Activated T-helper 17 cell treated with anti-CD3 and anti-CD28 coated beads, Interleukin-2, amount 50 U/mL, for 72 hours (primary cell): ENCODE measurements around the gene OPALIN. TPM values are rescaled to one million over a fixed set of nuclear protein-coding genes. Genes with fewer than 3 reads are reported as not detected.

Source experiments
- ATAC-seq: fragments of 150-1000 bp; cut with Tn5 transposase; replicated peaks from 2 replicates; pipeline ENCODE4 v1.10.0; 2021; ENCODE audit warnings: mild to moderate bottlenecking, moderate library complexity
- H3K27ac Mint-ChIP-seq: one replicate; pipeline ENCODE4 v1.8.0; 2022; ENCODE audit warnings: mixed read lengths
- H3K27me3 Mint-ChIP-seq: one replicate; pipeline ENCODE4 v1.8.0; 2022; ENCODE audit warnings: mixed read lengths
- H3K36me3 Mint-ChIP-seq: one replicate; pipeline ENCODE4 v1.8.0; 2022; ENCODE audit warnings: low read depth, mild to moderate bottlenecking, mixed read lengths
- H3K4me1 Mint-ChIP-seq: one replicate; pipeline ENCODE4 v1.8.0; 2022; ENCODE audit warnings: mixed read lengths
- H3K4me3 Mint-ChIP-seq: one replicate; pipeline ENCODE4 v1.8.0; 2022; ENCODE audit warnings: mild to moderate bottlenecking, mixed read lengths
- H3K9me3 Mint-ChIP-seq: one replicate; pipeline ENCODE4 v1.8.0; 2022; ENCODE audit warnings: mixed read lengths
- total RNA-seq, 2 donors: library from RNA; stranded (reverse); gene quantifications; one replicate each; pipeline ENCODE4 v1.2.3, GENCODE V29; 2022

The OPALIN gene
- total RNA-seq, 2 donors from 2014 or later: not detected

DNA sequence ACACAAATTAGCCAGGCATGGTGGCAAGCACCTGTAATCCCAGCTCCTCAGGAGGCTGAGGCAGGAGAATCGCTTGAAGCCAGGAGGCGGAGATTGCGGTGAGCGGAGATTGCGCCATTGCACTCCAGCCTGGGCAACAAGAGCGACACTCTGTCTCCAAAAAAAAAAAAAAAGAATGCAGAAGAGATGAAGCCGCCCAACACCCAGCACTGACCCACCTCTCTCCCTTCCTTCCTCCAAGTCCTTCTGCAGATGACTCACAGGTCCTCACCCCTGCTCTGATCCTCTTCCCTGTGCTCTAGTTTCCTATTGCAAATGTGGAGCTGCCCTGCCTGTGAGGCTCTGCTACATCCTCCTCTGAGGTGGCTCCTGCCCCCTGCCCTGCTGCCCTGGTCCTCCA, 22.0 kb upstream of the OPALIN start:
- Mint-ChIP-seq H3K36me3 (no peaks in the 10 kb centered on the region), H3K4me1 (peaks cover under 1% of the 10 kb centered on the region), H3K4me3 (no peak overlapping the region), H3K9me3 (no peaks in the 10 kb centered on the region), H3K27ac (no peak overlapping the region), H3K27me3 (peaks cover 20% of the 10 kb centered on the region)
- ATAC-seq: no peak

- Mint-ChIP-seq H3K4me3 (no peak overlapping the region), H3K36me3 (no peaks in the 10 kb centered on the region), H3K4me1 (peaks cover 6% of the 10 kb centered on the region), H3K9me3 (no peaks in the 10 kb centered on the region), H3K27me3 (peaks cover 20% of the 10 kb centered on the region), H3K27ac (no peak overlapping the region)
- ATAC-seq: no peak
These were observed 21.0 kb upstream of the OPALIN start for GRCh38 chr10:96379758-96380157.

DNA sequence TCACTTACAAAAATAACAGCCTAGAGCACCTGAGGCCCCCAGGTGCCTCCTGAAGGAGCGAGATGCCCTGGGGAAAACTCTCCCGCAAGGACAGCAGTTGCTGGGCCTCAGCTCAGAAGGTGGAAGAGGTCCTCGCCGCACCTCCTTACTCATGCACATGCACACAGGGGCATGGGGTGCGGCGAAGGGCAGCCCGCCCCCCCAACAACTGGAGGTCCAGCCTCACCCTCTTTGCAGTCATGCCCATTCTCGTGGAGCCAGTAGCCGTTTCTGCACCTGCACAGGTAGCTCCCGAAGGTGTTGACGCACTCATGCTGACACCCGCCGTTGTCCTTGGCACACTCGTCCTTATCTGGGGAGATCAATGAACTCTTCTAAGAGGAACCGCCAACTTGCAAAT, 19.9 kb upstream of the OPALIN start:
- H3K36me3 Mint-ChIP-seq: no peaks in the 10 kb centered on the region
- no peak for ATAC-seq
- H3K27me3 Mint-ChIP-seq: peaks cover 26% of the 10 kb centered on the region
- H3K4me1 Mint-ChIP-seq: peaks cover 11% of the 10 kb centered on the region
- H3K4me3 Mint-ChIP-seq: no peak overlapping the region
- H3K27ac Mint-ChIP-seq: no peak overlapping the region
- H3K9me3 Mint-ChIP-seq: no peaks in the 10 kb centered on the region

GRCh38 chr10:96377816-96378294, 19.1 kb upstream of the OPALIN start:
- Mint-ChIP-seq H3K9me3 (no peaks in the 10 kb centered on the region), H3K36me3 (no peaks in the 10 kb centered on the region), H3K4me1 (peaks cover 11% of the 10 kb centered on the region), H3K27me3 (peaks cover 29% of the 10 kb centered on the region), H3K4me3 (no peak overlapping the region), H3K27ac (no peak overlapping the region)
- ATAC-seq: no peak

DNA sequence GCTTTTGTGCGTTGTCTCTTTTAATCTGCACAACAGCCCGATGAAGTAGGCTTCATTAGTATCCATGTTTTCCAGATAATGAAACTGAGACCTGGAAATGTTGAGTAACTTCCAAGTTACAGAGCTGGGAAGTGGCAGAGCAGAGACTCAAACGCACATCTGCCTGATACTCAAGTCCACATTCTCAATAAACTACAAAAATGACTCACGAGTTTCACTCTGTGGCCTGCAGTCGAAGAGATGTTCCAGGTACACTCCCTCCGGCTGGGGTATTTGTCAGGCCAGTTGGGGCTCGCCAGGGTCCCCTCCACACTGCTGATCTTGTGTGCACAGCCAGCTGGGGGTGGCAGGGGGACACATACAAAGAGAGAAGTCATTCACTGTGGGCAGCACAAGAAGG, 17.7 kb upstream of the OPALIN start:
- Mint-ChIP-seq H3K9me3 (no peaks in the 10 kb centered on the region), H3K27me3 (peaks cover 25% of the 10 kb centered on the region), H3K36me3 (no peaks in the 10 kb centered on the region), H3K4me3 (no peak overlapping the region), H3K27ac (no peak overlapping the region), H3K4me1 (peaks cover 11% of the 10 kb centered on the region)
- ATAC-seq: peak; percentile 41

DNA sequence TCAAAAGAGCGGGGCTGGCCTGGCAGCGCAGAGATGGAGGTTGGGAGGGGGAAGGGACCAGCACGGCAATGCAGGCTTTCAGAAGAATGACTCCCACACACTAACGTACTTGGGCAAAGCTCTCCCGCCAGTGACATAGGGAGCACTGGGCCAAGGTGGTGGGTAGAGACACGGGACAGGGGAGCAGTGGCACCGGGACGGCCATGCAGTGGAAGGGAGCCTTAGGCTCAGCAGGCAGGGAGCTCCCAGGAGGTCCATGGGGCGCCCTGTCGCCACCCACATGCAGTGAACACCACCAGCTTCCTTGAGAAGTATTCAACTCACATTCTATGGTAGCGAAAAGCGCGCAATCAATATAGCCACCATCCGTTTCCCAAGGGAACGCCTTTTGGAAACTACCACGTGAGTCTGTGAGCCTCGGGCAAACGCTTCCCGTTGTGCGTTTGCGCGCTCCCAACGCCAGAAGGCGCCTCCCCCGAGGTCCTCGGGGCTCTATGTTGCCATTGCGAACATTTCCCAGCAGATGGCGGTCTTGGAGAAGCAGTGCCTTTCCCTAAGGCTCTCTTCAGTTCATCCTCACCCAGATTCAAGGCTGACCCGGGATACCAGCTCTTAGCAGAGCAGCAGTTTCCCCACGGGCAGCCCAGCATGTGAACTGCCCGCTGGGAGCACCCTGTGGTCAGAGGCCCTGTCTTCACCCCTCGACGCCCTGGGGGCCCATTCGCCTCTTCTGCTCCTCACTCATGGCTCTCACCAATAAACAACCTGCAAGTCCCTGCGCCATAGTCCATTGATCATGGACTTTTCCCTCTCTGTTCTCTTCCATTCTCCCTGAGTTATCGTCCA, 16.4 kb upstream of the OPALIN start:
- H3K27ac Mint-ChIP-seq: peak overlapping the region; percentile 63
- ATAC-seq: peak; percentile 84
- H3K4me1 Mint-ChIP-seq: peaks cover 11% of the 10 kb centered on the region
- no peaks in the 10 kb centered on the region for H3K36me3 Mint-ChIP-seq
- H3K4me3 Mint-ChIP-seq: peak overlapping the region; percentile 75
- H3K9me3 Mint-ChIP-seq: no peaks in the 10 kb centered on the region
- peaks cover 21% of the 10 kb centered on the region for H3K27me3 Mint-ChIP-seq

DNA sequence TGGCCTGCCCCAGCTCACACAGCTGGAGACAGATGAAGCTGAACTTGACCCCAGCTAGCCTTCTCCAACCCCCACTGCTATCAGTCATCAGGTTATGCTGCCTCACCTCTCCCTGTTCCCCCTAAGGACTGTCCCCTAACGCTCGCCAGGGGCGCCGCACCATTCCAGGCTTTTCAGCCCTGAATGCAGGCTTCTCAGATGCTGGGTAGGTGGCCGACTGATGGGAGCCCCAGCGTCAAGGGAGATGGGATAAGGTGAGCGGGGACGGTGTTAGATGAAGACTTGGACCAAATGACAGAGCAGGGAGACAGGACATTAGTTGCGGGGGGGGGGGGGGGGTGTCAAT, 15.8 kb upstream of the OPALIN start:
- Mint-ChIP-seq H3K36me3 (no peaks in the 10 kb centered on the region), H3K4me3 (peak overlapping the region; percentile 75), H3K9me3 (no peaks in the 10 kb centered on the region), H3K27ac (no peak overlapping the region), H3K4me1 (peaks cover 11% of the 10 kb centered on the region), H3K27me3 (peaks cover 21% of the 10 kb centered on the region)
- ATAC-seq: no peak

DNA sequence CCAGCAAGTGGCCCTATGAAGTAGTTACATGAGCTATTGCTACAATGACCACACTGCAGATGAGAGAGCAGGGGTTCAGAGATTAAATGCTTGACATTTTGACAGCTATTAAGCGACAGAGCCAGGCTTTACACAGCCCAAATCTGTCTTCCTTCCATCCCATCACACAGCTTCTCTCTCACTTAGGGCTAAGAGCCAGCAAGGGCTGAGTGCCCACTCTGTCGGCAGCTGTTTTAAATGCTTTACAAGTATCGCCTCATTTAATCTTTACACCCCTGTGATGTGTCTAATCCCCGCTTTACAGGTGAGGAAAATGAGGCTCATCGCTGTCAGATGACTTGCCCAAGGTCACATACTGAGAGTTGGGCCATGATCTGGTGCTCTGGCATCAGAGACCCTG, 15.2 kb upstream of the OPALIN start:
- H3K27me3 Mint-ChIP-seq: peaks cover 17% of the 10 kb centered on the region
- H3K4me3 Mint-ChIP-seq: peak overlapping the region; percentile 75
- no peaks in the 10 kb centered on the region for H3K9me3 Mint-ChIP-seq
- no peak for ATAC-seq
- no peak overlapping the region for H3K27ac Mint-ChIP-seq
- H3K4me1 Mint-ChIP-seq: peaks cover 11% of the 10 kb centered on the region
- no peaks in the 10 kb centered on the region for H3K36me3 Mint-ChIP-seq

DNA sequence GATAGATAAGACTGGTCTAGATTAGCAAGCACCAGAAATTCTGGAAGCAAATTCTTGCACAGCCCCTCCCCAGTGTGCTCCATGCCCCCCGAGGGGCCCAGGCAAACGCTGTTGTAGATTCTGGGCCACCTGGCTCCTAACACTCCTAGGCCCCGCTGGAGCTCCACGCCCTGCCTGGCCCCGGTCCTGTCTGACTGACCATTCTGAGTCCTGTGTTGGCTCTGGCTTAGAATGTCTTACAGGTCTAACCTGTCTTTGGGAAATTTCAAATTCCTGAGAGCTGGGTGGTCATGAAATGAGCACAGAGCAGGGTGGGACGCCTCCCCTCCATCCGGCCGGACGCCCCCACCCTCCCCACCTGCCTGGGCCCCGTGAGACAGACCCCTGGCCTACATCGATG, 12.6 kb upstream of the OPALIN start:
- H3K27ac Mint-ChIP-seq: no peak overlapping the region
- no peak overlapping the region for H3K4me3 Mint-ChIP-seq
- no peak for ATAC-seq
- peaks cover 11% of the 10 kb centered on the region for H3K27me3 Mint-ChIP-seq
- no peaks in the 10 kb centered on the region for H3K9me3 Mint-ChIP-seq
- peaks cover 11% of the 10 kb centered on the region for H3K4me1 Mint-ChIP-seq
- H3K36me3 Mint-ChIP-seq: no peaks in the 10 kb centered on the region

GRCh38 chr10:96370584-96371157, 11.9 kb upstream of the OPALIN start:
- no peak overlapping the region for H3K4me3 Mint-ChIP-seq
- ATAC-seq: peak; percentile 40

DNA sequence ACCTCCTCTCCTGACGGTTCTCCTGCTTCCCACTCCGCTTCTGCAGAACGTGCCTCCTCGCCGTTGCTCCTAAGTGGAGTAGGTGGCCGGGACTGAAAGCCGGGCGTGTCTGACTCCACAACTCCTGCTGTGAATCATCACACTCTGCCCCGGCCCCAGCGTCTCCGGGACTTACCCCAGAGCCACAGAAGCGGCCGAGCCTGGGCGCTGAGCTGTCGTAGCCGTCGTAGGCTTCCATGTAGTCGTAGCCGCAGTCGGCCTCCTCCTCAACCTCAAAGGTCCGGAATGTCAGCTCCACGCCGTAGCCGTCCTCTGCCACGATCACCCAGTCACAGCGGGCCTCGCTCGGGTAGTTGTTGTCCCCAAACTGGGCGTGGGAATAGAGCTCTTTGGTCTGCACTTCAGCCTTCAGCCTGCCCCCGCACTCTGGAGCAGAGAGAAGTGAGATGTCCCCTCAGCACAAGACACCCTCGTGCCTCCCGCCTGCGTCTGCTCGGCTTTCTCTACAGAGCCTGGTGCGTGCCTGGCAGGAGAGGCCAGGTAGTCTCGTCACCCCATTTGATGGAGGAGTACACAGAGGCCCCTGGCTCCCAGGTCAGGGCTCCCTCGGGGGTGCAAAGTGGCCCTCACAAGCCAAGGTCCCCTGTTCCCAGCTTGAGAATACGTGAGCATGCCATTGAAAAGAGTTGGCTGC, 11.2 kb upstream of the OPALIN start:
- no peak for ATAC-seq
- no peaks in the 10 kb centered on the region for H3K36me3 Mint-ChIP-seq
- peaks cover 4% of the 10 kb centered on the region for H3K4me1 Mint-ChIP-seq
- no peaks in the 10 kb centered on the region for H3K9me3 Mint-ChIP-seq
- H3K27ac Mint-ChIP-seq: no peak overlapping the region
- no peak overlapping the region for H3K4me3 Mint-ChIP-seq
- H3K27me3 Mint-ChIP-seq: peaks cover 11% of the 10 kb centered on the region

More at GRCh38 chr10:96370584-96371157, 11.9 kb upstream of the OPALIN start:
- peaks cover 11% of the 10 kb centered on the region for H3K27me3 Mint-ChIP-seq
- peaks cover 9% of the 10 kb centered on the region for H3K4me1 Mint-ChIP-seq
- H3K27ac Mint-ChIP-seq: no peak overlapping the region
- H3K36me3 Mint-ChIP-seq: no peaks in the 10 kb centered on the region
- no peaks in the 10 kb centered on the region for H3K9me3 Mint-ChIP-seq

DNA sequence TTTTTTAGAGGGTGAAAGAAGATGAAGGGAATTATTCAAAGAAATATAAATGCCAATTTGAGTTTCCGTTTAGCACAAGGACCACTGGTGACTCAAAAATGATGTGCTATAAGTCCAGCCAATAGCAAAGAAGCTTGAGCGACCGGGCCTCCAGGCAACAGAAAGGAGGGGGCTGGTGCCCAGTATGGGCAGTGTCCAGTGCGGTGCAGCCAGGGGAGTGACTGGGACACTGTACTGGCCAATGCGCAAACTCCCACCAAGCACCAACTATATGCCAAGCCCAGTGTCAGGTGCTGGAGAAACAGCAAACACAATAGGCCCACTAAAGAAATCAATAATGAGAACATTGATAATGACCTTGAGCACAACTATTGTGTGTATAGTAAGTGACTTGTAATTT, 10.2 kb upstream of the OPALIN start:
- Mint-ChIP-seq H3K36me3 (no peaks in the 10 kb centered on the region), H3K4me3 (no peak overlapping the region), H3K4me1 (no peaks in the 10 kb centered on the region), H3K27me3 (peaks cover 4% of the 10 kb centered on the region), H3K9me3 (no peaks in the 10 kb centered on the region), H3K27ac (no peak overlapping the region)
- no peak for ATAC-seq

DNA sequence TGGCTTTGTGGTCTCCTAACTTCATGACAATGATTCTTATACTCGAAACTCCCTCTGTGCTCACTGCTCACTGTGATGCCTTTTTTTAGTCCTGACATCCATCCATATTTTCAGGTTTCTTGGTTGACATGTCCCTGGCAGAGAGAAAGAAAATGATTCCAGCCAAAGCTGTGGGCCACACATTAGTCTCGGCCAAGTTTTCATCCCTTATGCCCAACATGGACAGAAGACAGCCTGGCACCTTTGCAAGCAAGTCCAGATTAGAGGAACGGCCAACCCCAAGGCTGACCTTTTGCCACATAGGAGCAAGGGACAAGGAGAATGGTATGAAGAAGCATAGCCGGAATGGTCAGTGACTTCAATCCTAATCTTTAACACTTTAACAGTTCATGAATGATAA, 8.7 kb upstream of the OPALIN start:
- Mint-ChIP-seq H3K4me1 (no peaks in the 10 kb centered on the region), H3K9me3 (no peaks in the 10 kb centered on the region)
- ATAC-seq: no peak

GRCh38 chr10:96366508-96366907, 7.7 kb upstream of the OPALIN start:
- Mint-ChIP-seq H3K9me3 (no peaks in the 10 kb centered on the region), H3K27me3 (no peaks in the 10 kb centered on the region)
- ATAC-seq: no peak

More for the DNA sequence above, 8.7 kb upstream of the OPALIN start:
- Mint-ChIP-seq H3K27ac (no peak overlapping the region), H3K4me3 (no peak overlapping the region), H3K36me3 (no peaks in the 10 kb centered on the region), H3K27me3 (no peaks in the 10 kb centered on the region)

DNA sequence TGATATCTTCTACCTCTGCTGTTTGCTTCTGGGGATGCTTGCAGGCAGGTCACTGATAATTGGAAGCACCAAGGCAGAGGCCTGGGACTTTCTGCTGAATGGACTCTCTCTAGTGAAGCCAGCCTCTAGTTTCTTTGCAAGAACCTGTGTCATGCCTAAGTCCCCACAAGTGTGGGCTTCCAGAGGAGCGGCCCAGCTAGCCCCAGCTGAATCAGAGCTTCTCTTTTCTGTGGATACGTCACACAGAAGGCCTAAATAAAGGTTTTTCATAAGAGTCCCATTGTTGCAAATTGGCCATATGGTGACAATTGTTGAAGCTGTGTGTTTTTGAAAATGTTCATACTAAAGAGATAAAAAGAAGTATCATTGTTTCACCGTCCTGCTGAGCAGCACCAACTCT, 6.8 kb upstream of the OPALIN start:
- no peak overlapping the region for H3K27ac Mint-ChIP-seq
- no peak overlapping the region for H3K4me3 Mint-ChIP-seq
- no peaks in the 10 kb centered on the region for H3K9me3 Mint-ChIP-seq
- no peaks in the 10 kb centered on the region for H3K36me3 Mint-ChIP-seq
- H3K27me3 Mint-ChIP-seq: no peaks in the 10 kb centered on the region
- no peak for ATAC-seq
- H3K4me1 Mint-ChIP-seq: no peaks in the 10 kb centered on the region

More at GRCh38 chr10:96366508-96366907, 7.7 kb upstream of the OPALIN start:
- Mint-ChIP-seq H3K4me1 (no peaks in the 10 kb centered on the region), H3K27ac (no peak overlapping the region), H3K4me3 (no peak overlapping the region), H3K36me3 (no peaks in the 10 kb centered on the region)
